Right renal pelvis (tissue), 4 donors: ENCODE results near the gene KIAA0513. TPM values are rescaled to one million over a fixed set of nuclear protein-coding genes. Genes with fewer than 3 reads are reported as not detected.

Experiments used
- DNase-seq, 4 donors: peaks; one replicate each; pipeline ENCODE4 v3.0.0-alpha.2; 2013; ENCODE audit warnings: low read depth in 4 of 4, low spot score in 3 of 4, missing footprints in 1 of 4
- polyA plus RNA-seq, 4 donors: library from polyadenylated mRNA; unstranded; fragments of 120-200 nt; gene quantifications; one replicate each; pipeline ENCODE4 v1.2.1, GENCODE V29; 2013; ENCODE audit not compliant: insufficient read length in 4 of 4

The KIAA0513 gene
- polyA plus RNA-seq, 4 donors, result 4.1 to 5.5 (median 4.3) TPM

DNA sequence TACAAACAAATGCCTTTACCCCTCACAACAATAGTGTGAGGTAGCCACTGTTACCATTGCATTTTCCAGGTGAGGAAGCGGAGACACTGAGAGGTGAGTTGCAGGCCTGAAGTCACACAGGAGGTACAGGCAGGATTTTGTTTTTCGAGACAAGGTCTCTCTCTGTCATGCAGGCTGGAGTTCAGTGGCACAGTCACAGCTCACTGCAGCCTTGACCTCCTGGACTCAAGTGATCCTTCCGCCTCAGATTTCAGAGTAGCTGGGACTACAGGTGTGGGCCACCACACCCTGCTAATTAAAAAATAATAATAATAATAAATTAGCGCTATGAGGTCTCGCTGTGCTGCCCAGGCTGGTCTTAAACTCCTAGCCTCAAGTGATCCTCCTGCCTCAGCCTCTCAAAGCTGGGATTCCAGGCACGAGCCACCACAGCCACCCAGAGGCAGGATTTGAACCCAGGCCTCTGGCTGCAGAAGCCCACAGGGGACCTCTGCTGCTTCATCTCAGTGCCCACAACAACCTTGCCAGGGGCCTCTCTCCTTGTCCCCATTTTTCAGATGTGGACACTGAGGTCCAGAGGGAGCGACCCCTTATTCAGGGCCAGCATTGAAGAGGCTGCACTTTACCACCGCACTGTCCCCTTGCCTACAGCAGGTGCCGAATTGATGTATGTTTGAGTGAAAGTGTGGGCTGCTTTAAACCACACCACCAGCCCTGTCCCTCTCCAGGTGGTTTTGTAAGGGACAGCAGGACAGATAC, 100.7 kb downstream of the KIAA0513 start:
- DNase-seq, result no peak

GRCh38 chr16:85129876-85130704, 102.5 kb downstream of the KIAA0513 start:
- no peak for DNase-seq

DNA sequence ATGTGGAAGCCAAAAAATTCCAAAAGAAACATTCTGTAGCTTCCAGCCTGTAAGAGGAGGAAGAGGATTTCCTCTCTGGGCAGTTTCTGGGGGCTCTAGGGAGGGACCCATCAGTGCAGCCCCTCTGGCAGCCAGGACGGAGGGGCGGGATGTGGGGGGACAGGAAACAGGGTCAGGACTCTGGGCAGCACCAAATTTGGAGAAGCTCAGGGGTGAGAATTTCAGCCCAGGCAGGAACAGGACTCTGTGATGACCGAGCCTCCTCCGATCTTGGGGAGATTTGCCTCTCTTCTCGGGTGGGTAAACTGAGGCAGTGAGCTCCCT, 103.1 kb downstream of the KIAA0513 start:
- DNase-seq, result no peak

GRCh38 chr16:85132456-85133289, 105.1 kb downstream of the KIAA0513 start:
- no peak for DNase-seq

- DNase-seq, result no peak
Measured at GRCh38 chr16:85133290-85133599, 105.7 kb downstream of the KIAA0513 start.

DNA sequence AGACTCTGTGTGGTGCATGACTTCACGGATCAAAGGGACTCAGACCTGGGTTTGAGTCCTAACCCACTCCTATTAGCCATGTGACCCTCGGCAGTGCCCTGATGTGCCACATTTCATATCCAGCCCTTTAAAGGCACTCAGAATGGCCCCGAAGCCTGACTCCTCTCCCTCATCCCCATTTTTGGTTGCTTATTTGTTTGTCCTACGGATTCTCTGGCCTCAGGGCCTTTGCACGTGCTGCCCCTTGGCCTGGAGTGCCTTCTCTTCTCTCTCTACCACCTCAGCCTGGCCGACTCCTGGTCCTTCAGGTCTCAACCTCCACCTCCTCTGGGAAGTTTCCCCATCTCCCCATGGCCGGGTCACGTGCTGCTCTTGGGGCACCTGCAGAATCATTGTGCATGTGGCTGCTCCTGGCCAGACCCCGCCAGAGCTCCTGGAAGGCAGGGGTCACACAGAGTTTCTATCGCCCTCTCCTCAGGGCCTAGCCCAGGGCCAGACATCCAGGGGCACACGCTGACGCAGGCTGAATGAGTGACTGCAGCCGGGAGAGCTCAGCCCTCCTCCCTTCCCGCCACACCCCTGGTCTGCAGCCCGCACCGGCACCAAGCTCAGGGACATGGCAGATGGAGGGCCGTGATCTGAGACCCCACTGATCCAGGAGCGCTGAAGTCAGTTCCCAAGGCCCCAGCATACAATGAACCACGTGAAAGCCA, 106.6 kb downstream of the KIAA0513 start:
- no peak for DNase-seq

- DNase-seq, result no peak
Measured at GRCh38 chr16:85134789-85135142, 107.2 kb downstream of the KIAA0513 start.

GRCh38 chr16:85136213-85136701, 108.7 kb downstream of the KIAA0513 start:
- no peak for DNase-seq

DNA sequence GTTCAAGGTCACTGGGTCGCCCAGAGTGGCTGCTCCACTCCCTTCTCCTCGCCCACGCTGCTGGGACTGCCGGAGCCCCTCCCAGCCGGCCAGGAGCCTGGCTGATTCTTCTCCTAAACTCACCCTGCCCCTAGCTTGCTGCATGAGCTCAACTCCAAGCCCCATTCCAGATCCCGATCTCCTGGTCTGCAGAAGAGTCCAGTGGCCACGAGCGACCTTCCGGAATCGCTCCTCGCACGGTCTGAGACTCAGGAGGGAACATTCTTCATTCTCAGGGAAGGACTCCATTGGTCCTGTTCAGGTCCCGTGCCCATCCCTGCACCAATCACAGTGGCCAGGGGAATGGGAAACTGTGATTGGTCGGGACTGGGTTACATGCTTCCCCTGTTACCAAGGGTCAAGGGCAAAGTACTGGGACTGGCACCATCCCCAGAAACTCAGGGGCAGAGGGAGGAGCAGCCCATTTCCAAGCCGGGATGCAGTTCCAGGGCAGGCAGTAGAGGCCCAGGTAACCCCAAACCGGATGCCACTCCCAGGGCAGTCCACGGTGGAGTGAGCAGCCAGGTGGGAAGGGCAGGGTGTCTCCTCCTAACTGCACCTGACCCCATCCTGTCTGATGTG, 109.2 kb downstream of the KIAA0513 start:
- DNase-seq, result no peak

DNA sequence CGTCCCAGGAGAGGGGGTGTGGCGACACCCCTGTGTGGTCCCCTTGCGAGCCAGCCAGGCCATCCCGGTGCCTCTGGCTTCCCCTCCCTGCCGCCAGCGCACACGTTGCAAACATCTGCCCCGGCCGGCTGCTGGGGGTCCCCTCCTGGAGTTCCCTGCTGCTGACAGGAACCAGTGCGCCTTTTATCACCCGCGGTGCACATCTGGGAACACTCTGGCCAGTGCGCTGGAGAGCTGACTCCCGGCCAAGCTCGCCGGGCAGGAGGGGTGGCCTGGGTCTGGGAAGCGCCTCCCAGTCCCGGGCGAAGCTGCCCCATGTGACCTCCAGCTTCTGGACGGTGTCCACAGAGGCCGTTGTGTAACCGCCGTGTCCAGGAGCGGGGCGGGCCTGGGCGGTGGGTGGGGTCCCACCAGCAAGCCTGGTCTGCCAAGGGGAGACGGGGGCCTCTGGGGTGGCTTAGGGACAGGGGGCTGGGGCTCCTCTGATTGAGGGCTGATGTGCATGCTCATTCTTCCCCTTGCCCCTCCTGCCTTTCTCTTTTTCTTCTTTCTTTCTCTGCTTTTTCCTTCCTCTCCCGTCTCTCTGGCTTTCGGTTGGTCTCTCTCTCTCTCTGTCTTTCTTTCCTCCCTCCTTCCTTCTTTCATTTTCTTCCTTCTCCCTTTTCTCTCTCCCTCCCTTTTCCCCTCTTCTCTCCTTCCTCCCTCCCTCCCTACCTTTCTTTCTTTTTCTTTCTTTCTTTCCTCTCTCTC, 109.9 kb downstream of the KIAA0513 start:
- peak in 3 of 4 donors; percentile 59 to 80 (median 67) for DNase-seq

- no peak for DNase-seq
Measured at GRCh38 chr16:85138073-85138824, 110.7 kb downstream of the KIAA0513 start.

- no peak for DNase-seq
Measured at GRCh38 chr16:85138825-85139627, 111.4 kb downstream of the KIAA0513 start.

- no peak for DNase-seq
Measured at GRCh38 chr16:85139881-85140339, 112.3 kb downstream of the KIAA0513 start.

DNA sequence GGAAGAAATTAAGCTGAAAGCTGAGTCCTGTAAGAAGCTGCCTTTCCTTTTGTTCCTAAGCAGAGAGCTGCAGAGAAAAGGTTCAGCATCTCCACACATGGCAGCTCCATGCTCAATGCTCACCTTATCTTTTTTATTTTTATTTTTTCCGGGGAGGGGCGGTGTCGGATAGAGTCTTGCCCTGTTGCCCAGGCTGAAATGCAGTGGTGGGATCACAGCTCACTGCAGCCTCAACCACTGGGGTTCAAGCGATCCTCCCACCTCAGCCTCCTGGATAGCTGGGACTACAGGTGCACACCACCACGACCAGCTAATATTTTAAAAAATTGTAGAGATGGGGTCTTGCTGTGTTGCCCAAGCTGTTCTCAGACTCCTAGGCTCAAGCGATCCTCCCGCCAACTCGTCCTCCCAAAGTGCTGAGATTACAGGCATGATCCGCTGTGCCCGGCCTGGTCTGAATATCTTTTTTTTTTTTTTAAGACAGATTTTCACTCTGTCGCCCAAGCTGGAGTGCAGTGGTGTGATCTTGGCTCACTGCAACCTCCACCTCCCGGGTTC, 112.9 kb downstream of the KIAA0513 start:
- DNase-seq, result no peak

- no peak for DNase-seq
Measured at GRCh38 chr16:85141491-85142128, 114.0 kb downstream of the KIAA0513 start.

GRCh38 chr16:85142129-85142513, 114.5 kb downstream of the KIAA0513 start:
- no peak for DNase-seq

- DNase-seq, result no peak
Measured at GRCh38 chr16:85142771-85143211, 115.2 kb downstream of the KIAA0513 start.
